Activated gamma-delta T cell treated with Interleukin-2 at 50 U/mL for 16 hours (primary cell): ENCODE results near the gene HNF1A.
"Not testable (repeated sequence)": the region's sequence is repeated elsewhere in the genome, so short reads cannot be mapped to it uniquely, and the experiment has no call there.

Experiments used
- DNase-seq: peaks from one replicate; pipeline ENCODE4 v3.0.0-alpha.2; 2020

HNF1A gene

GRCh38 chr12:120978296-120979219 lies at the start of gene HNF1A:
HNF1A (plus strand) TSS chr12:120978543; CDS start chr12:120978769, 226 bp downstream.
- DNase-seq, result no peak

- DNase-seq, result no peak
Observed at GRCh38 chr12:120928864-120929652, 49.3 kb upstream of the HNF1A start.

- DNase-seq, result no peak
Observed at GRCh38 chr12:120930032-120930431, 48.3 kb upstream of the HNF1A start.

- DNase-seq, result no peak
Observed at GRCh38 chr12:120932058-120932457, 46.3 kb upstream of the HNF1A start.

- no peak for DNase-seq
Observed at GRCh38 chr12:120932956-120933526, 45.3 kb upstream of the HNF1A start.

- DNase-seq, result no peak
Observed at GRCh38 chr12:120933786-120934185, 44.6 kb upstream of the HNF1A start.

- DNase-seq, result no peak
Observed at GRCh38 chr12:120936197-120936596, 42.1 kb upstream of the HNF1A start.

GRCh38 chr12:120938496-120938895 lies 39.8 kb upstream of the HNF1A start:
- no peak for DNase-seq

- DNase-seq, result no peak
Observed at GRCh38 chr12:120939523-120939922, 38.8 kb upstream of the HNF1A start.

GRCh38 chr12:120940006-120940405 lies 38.3 kb upstream of the HNF1A start:
- no peak for DNase-seq

GRCh38 chr12:120940799-120941198 lies 37.5 kb upstream of the HNF1A start:
- no peak for DNase-seq

GRCh38 chr12:120941412-120941811 lies 36.9 kb upstream of the HNF1A start:
- no peak for DNase-seq

- DNase-seq, result no peak
Observed at GRCh38 chr12:120941846-120942405, 36.4 kb upstream of the HNF1A start.

GRCh38 chr12:120943482-120943881 lies 34.9 kb upstream of the HNF1A start:
- DNase-seq, result no peak

GRCh38 chr12:120944645-120945217 lies 33.6 kb upstream of the HNF1A start:
- DNase-seq, result peak; percentile 70

GRCh38 chr12:120945516-120945915 lies 32.8 kb upstream of the HNF1A start:
- DNase-seq, result not testable (repeated sequence)

GRCh38 chr12:120950260-120950799 lies 28.0 kb upstream of the HNF1A start:
- DNase-seq, result not testable (repeated sequence)

- no peak for DNase-seq
Observed at GRCh38 chr12:120950807-120951206, 27.5 kb upstream of the HNF1A start.

- DNase-seq, result no peak
Observed at GRCh38 chr12:120955232-120955631, 23.1 kb upstream of the HNF1A start.

GRCh38 chr12:120956579-120957300 lies 21.6 kb upstream of the HNF1A start:
- no peak for DNase-seq

GRCh38 chr12:120959111-120959878 lies 19.0 kb upstream of the HNF1A start:
- DNase-seq, result no peak
